GM18951 (cell line): ENCODE measurements around the gene HMGCS2.

ENCODE experiments used
- POLR2A ChIP-seq: IDR thresholded peaks from 4 replicates; pipeline ENCODE4 v1.6.1; 2011; ENCODE audit warnings: mild to moderate bottlenecking; ENCODE audit not compliant: insufficient read length, insufficient read depth; ENCODE audit errors: extremely low read depth
- in situ Hi-C: fragments of 300-500 bp; cut with MboI; formaldehyde crosslinking; loops from one replicate; pipeline ENCODE4 v1.12.0; 2022; ENCODE audit warnings: low sequenced_read_pairs, mixed read lengths, inconsistent platforms; ENCODE audit not compliant: unreplicated experiment

HMGCS2 gene

DNA sequence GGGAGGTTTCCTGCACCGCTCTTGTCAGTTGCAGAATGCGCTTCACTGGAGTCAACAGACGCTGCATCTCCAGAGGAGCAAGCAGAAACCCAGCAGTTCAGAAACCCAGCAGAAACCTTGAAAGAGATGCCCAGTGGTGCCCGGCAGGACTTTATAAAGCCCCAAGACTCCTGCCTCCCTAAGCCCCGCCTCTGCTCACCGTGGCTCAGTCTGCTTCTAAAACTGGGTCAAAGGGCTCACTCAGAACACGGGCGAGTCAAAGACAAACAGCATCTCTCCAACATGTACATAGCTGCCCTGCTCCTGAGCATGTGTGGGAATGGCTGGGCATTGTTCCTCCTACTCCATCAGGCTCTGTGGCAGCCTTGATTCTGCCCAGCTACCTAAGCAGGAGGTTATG is at the start of gene HMGCS2:
Gene HMGCS2 (minus strand): TSS at position 128 of the 400 bp plus-strand sequence. CDS start 61 bp downstream, at position 67.
- in situ Hi-C loops: no loop called here
- no peak for TF ChIP-seq POLR2A

DNA sequence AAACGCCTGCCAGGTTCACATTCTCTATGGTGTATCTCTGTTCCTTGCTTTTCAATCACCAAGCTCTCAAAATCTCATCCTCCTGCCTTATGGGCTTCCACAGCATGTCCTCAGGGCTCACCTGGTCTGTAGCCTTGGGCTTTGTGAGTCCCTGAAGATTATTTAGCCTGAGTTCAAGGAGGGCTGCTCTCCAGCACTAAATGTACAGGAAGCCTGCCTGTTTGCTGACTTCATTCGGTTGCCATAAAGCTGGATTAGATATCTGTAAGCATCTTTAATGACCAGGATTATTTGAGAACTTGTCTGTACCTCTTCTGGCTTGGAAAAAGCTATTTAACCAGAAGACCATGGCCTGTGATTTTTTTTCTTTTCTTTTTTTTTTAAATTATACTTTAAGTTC is 49.5 kb upstream of the HMGCS2 start:
- in situ Hi-C loops: no loop called here
- TF ChIP-seq POLR2A: no peak

DNA sequence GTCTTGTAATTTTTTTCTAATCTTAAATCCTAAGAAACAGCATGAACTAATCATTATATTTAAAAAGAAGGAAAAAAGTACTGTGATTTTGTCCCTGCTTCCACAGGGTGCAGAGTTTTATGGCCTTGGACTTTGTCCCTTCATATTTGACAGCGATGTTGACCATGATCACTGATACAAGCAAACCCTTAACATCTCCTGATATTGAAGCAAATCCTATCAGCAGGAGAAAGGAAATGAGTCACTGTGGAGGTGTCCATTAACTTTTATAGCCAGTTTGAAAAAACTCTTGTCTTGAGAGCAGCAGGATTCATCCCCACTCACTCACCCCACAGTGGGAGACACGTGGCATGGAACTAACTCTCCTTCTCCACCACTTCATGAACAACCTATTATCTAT is 47.7 kb upstream of the HMGCS2 start:
- no peak for TF ChIP-seq POLR2A
- in situ Hi-C loops: no loop called here

DNA sequence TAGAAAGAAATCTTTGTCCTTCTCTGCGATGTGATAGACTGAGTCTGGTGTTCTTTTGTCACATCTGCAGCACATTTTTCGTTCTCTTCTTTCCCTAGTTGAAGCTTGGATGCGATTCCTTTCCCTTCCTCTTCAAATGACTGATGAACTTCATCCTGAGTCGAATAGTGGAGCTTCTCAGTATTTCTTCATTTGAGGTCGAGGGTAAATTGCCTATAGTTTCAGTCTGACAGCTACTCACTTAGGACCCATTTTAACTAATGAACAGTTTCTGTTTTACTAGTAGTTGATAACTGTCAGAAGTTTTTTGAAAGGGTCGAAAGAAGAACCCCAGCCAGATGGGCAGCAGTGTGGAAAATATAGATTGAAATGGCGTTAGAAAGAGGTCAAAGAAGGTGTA is 47.2 kb upstream of the HMGCS2 start:
- TF ChIP-seq POLR2A: no peak
- in situ Hi-C loops: no loop called here

DNA sequence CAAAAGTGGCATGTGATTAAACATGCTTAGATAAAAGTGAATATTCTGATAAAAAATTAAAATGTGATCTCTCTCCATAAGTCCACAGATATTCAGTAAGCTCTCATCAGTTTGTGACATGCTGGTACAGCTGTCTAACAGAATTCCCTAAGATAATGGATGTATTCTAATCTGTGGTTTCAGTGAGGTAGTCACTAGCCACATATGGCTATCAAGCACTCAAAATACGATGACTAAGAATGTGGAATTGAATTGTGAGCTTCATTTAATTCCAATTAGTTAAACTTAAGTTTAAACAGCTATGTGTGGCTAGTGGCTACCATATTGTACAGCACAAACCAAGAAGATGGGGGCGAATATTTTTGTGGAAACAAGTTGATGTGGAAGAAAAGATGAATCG is 46.7 kb upstream of the HMGCS2 start:
- in situ Hi-C loops: no loop called here
- no peak for TF ChIP-seq POLR2A

DNA sequence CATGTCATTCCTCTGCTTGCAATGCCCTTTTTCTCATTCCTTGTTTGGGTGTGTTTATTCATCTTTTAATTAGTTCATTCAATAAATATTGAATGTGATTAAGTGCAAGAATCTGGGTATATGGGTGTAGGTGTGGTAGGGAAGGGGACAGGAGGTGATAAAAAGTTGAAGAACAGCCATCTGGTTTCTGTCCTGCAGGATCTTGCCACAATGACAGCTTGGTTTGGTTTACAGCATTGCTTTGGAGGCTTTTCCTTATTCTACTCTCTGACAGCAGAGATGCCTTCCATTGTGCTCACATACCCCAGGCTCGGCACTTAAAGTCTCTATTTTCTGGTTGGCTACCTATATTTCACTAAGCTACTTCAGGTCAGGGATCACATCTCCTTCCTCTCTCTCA is 45.6 kb upstream of the HMGCS2 start:
- no peak for TF ChIP-seq POLR2A
- in situ Hi-C loops: no loop called here

DNA sequence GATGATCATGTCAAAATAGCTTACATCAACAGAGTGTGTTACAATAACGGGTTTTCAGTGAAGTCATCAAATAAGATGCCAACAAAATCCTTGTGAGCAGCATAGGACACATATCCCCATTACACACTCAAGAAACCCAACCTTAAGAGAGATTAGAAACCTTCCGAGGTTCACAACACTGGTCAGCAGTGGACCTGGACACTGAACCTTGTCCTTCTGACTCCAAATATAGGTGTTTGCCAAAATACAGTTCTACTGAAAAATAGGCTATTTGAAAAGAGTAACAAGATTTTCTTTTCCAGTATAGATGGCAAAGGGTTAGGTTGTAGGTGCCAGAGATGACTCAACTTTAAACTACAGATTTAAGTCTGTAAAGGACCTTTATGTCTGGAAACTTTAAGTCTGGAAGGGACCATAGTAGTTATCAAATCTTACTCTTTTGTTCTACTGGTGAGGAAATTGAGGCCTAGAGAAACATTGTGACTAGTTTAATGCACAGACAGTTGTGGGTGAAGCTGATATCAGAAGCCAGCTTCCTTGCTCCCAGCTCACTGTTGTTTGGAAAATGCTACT is 43.4 kb upstream of the HMGCS2 start:
- in situ Hi-C loops: no loop called here
- TF ChIP-seq POLR2A: no peak

DNA sequence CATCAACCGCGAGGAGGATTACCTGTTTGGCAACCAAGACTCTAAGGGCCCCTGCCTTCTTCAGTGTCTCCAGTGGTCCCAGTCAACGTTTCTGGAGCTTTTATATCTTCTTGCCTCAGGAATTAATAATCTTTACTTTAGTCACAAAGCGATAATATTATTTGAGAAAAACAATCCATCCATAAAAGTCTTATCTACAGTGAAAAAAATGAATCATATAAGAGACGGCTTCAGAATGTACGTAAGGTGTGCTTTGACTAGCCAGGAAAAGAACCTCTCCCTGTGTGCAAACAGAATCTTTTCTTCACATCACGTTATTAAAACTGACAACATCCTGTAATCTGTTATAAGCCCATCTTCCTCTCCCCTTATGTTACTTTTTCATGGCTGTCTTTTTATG is 42.7 kb upstream of the HMGCS2 start, which contains the start of gene REG4:
Gene REG4 (minus strand): TSS at position 74 of the 400 bp plus-strand sequence. CDS start 2,691 bp downstream, outside the sequence.
- no peak for TF ChIP-seq POLR2A
- in situ Hi-C loops: no loop called here

DNA sequence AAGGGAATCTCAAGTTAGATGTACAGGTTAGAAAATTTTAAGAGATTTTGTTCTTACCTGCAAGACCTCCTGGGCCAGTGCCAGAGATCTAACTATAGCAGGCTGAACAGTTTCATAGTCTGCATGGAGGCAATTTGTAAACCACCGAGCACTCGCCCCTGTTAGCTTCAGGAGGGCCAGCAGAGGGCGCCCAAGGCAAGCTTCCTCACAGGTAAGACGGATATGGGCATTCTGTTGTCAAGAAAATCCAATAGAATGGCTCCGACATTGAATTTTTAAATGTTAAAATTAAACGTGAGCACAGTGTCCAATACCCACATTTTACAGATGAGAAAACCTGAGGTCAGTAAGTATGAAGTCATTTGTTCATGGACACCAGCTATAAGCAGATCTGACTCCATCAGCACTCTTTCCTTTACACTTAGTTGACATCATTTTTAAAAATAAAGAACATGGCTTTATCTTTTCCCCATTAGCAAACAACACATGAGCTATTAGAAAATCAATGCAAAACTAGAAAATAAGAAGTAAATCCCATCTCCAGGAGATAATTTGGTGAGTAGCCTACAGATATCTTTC is 40.4 kb upstream of the HMGCS2 start:
- TF ChIP-seq POLR2A: no peak
- in situ Hi-C loops: no loop called here

DNA sequence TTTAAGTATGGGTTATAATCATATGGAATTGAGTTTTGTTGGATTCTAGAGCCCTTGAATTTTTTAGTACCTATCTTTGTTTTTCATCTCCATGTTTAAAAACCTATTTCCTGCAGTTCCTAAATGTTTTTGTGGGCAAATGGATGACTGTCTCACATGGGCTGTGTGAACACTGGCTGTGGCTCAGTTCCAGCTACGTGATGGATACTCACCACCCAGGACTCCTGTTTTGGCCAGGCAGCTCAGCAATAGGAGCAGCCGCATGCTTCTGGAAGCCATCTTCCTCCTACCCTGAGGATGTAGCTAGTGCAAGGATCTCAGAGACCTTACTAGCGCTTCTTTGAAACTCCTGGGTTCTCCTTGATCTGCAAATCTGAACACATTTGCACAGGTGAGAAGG is 39.8 kb upstream of the HMGCS2 start:
- in situ Hi-C loops: no loop called here
- no peak for TF ChIP-seq POLR2A

DNA sequence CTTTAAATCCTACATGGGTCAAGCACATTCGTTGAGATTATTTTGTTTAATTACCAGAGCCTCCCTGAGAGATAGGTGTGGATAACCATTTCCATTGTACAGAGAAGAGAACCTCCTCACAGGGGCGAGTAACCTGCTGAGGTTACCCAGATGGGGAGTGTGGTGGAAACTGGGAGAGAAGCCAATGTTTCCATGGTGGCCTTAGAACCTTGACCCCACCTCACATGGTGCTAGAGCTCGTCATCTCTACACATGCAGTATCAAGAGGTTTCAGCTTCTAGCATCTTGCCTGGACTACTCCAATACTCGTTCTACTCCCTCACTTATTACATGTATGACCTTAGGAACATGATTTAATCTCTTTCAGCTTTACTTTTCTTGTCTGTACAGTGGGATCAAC is 37.8 kb upstream of the HMGCS2 start:
- in situ Hi-C loops: no loop called here
- no peak for TF ChIP-seq POLR2A

DNA sequence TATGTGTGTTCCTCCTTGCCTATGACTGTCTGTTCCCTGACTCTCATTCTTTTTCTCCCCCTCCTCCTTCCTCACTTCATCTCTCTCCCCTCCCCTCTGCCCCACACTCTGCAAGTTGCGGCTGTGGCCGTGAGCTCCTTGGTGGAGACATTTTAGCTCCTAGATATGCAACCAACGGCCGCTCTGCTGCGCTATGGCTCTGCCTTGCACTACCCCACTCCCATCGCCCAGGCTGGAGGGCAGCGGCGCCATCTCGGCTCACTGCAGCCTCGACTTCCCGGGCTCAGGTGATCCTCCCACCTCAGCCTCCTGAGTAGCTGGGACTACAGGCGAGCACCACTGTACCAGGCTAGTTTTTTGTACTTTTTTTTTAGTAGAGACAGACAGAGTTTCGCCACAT is 37.0 kb upstream of the HMGCS2 start:
- in situ Hi-C loops: no loop called here
- no peak for TF ChIP-seq POLR2A

DNA sequence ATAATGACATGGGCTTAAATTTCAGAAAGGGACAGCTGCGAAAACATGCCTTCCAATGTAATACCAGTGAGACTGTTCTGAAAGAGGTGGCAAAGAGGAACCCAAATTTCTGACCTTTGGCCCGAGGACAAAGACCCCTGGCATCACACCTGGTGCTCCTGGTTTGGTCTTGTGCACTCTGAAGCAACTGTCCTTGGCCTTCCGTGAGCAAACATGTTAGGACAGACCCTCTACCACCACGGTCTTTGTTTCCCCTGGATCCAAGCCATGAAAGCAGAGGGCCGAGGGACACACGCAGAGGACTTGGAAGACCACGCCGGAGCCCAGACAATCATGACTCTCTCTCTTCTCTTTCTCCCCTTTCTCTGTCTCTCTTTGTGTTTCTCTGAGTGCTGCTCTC is 36.5 kb upstream of the HMGCS2 start:
- no peak for TF ChIP-seq POLR2A
- in situ Hi-C loops: no loop called here

DNA sequence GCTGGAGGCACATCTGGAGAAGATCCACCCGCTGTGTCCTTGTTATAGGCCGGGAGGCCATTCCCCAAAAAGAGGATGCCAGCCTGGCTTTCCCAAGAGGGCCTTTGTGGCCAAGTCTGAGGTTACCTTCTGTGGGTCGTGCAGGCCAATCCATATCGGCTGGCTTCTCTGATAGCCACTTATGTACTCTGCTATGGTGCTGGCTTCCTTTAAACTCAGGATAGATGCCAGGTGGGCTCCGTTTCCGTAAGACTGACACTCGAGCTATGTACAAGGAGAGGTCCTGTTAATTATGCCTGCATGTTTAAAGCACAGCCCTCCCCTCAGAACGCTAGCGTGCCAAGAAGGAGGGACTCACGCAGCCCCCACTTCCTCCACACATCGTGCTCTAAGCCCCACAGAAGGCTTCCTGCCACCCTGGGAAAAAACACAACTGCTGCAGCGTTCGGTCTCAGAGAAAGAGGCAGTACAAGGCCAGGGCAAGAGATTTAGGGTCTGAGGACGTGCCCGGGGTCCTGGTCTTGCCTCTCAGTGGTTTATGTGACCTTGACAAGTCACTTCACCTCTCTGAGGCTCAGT is 31.0 kb upstream of the HMGCS2 start:
- in situ Hi-C loops: no loop called here
- TF ChIP-seq POLR2A: no peak
